LNCAP (cell line): ENCODE measurements around the gene ANKRA2.

Source experiments
- CTCF ChIP-seq: fragments of 450-650 bp; IDR thresholded peaks from 2 replicates; pipeline ENCODE4 v1.5.1; 2017; ENCODE audit warnings: mild to moderate bottlenecking

The ANKRA2 gene

DNA sequence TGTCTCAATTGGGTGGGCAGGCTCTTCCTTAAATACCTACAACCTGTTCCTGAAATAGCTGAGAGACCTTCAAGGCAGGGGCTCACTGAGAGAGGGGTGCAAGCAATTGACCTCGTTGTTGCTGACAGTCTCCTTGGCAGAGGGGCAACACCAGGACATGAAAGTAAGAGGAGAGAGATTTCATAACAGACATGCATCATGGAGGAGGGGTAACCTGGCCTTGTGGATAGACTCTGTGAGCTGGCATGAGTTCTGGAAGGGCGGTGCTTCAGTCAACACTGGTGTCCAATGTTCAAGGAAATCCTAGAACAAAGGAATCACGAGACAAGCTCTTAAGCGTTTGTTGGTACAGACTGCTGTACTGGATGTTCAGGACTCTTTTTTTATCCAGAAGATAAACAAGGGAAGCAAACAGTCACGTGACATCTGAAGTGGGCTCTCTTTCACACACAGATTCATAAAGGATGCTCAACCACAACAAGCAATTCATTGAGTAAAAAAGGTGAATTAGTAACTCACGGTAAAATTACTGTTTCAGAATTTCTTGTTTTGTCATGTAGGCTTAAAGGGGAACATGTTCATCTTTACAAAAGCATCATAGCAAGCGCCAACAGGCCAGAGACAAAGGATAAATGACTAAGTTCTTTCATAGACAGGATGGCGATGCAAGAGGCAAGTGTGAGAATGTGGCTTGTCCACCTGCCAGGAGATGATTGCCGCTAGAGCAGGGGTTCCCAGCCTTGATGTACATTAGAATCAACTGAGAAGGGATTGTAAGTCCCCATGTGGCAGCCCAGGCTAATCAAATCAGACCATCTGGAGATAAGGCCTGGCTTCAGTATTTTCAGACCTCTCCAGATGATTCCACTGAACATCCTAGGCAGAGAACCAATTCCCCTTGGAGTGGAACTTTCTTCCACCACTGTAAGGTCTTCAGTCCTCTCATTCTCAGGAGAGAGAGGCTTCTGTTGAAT is 20.7 kb downstream of the ANKRA2 start:
- TF ChIP-seq CTCF = no peak

DNA sequence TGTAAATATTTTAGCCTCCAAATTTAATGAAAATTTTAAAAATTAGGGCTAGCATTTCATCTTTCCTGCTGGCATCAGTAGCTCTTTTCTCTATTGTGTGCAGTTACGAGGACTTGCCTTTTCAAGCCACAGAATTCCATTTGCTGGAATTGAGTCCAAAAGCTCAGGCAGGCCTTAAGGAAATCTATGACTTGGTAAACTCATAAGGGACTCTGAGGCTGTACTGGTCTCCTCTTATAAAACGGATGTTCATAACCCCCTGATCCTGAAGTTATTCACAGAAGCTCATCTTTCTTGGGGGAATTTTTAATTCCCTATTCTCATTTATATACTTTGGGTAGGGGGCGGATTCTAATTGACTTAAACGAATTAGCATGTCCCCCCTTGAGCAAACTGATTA is 23.4 kb downstream of the ANKRA2 start:
- no peak for TF ChIP-seq CTCF

DNA sequence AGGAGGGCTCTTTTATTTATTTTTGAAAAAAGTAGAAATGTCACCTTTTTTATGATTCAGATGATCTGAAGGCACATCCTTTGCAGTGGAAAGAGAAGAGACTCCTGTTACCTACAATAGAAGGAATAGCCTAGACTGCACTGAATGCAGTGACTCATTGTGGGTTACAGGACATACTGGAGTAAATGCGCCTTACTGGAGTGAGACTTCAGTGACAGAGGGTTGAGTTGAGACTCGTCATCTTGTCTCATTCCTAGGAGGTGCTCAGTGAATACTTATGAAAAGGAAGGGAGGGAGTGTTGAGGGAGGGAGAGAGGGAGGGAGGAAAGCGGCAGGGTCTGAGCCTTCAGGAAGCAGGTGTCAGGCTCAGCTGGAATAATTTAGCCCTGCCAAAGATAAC is 25.2 kb downstream of the ANKRA2 start:
- TF ChIP-seq CTCF = no peak

DNA sequence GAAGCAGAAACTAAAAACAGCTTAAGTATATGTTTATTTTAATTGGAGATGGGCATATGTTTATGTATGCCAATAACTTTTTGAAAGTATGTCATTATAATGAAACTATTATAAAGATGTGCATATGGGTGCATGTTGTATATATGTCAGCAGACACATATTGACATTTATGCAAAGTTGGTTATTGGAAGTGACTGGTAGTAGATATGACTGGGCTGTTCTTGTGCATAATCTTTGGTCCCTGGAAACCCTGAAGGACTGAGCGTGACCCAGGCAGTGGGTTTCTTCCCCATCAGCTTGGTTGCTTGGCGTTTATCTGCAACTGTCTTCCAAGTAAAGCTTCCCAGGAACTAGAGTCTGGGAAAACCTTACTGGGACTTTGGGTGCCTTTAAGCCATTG is 25.7 kb downstream of the ANKRA2 start:
- TF ChIP-seq CTCF = no peak

GRCh38 chr5:73534971-73535370 is 30.5 kb downstream of the ANKRA2 start:
- TF ChIP-seq CTCF = no peak

- TF ChIP-seq CTCF = no peak
Observed at GRCh38 chr5:73534011-73534644, 31.3 kb downstream of the ANKRA2 start.

DNA sequence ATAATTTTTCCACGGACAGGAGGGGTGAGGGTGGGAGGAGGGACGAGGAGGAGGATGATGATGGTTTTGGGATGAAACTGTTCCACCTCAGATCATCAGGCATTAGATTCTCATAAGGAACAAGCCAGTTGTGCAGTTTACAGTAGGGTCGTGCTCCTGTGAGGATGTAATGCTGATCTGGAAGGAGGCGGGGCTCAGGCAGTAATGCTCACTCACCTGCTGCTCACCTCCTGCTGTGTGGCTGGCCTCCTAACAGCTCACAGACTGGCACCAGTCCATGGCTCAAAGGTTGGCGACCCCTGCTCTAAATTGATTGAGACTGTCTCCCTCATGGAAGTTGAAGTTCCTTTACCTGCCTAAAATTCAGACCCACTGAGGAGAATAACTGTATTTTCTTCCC is 33.2 kb downstream of the ANKRA2 start:
- TF ChIP-seq CTCF = no peak
